ENCODE results near the gene STPG4. TPM values are rescaled to one million over a fixed set of nuclear protein-coding genes. Genes with fewer than 3 reads are reported as not detected.

The STPG4 gene
- polyA plus RNA-seq, 1 of the 3 experiments (the other 2 are of a cell fraction), result 0.20 TPM

DNA sequence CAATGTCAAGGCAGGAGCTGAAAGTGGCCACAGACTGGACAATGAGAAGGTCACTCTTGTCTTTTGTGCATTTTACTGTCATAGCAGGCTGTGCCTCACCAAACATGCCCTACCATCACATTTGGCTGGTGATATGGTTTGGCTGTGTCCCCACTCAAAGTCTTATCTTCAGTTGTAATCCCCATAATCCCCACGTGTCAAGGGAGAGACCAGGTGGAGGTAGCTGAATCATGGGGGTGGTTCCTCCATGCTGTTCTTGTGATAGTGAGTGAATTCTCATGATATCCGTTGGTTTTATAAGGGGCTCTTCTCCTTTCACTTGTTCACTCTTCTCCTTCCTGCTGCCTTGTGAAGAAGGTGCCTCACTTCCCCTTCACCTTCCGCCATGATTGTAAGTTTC lies 49.6 kb upstream of the STPG4 start:
- DNase-seq, result no peak
- peaks cover 9% of the 10 kb centered on the region for H3F3A ChIP-seq (replicated peaks; ENCODE audit: insufficient read depth)
- H3K4me3 ChIP-seq (ENCODE audit: low read depth in 2 of 2, low read length in 1 of 2), result no peak overlapping the region
- H3K79me2 ChIP-seq (ENCODE audit: insufficient read depth), result no peaks in the 10 kb centered on the region
- no peaks in the 10 kb centered on the region for H3K36me3 ChIP-seq (replicated peaks in 1 of 2; ENCODE audit: control insufficient read depth in 1 of 2, insufficient read depth in 2 of 2, low read length in 1 of 2)
- no peak overlapping the region; a peak in 1 of 4 replicates for H3K27ac ChIP-seq (ENCODE audit: low read depth in 2 of 2, low read length in 1 of 2)
- H3K9me3 ChIP-seq, result no peaks in the 10 kb centered on the region
- no peaks in the 10 kb centered on the region for H3K27me3 ChIP-seq (ENCODE audit: insufficient read depth)
- ChIA-PET CTCF (interaction anchor here (1.2 to 2.1 kb wide), 3 partner anchors 9 to 119 kb away, joined by 3 to 11 read pairs (median 7); no protein-coding TSS in a partner anchor), POLR2A (no interaction called here)
- no peaks in the 10 kb centered on the region for H3K9me2 ChIP-seq
- no peak overlapping the region for H2AFZ ChIP-seq (ENCODE audit: low read depth)
- no peaks in the 10 kb centered on the region for H4K20me1 ChIP-seq (ENCODE audit: insufficient read depth)
- TF ChIP-seq FOSL2 (IDR thresholded peaks at IDR 0.05; ENCODE audit: borderline replicate concordance, low read depth) (no peak), TEAD4 (IDR thresholded peaks at IDR 0.05; ENCODE audit: borderline replicate concordance, insufficient read depth) (no peak), RFX5 (IDR thresholded peaks at IDR 0.05; ENCODE audit: low read length) (no peak), EZH2phosphoT487 (IDR thresholded peaks at IDR 0.05; ENCODE audit: borderline replicate concordance, low read depth) (no peak), YY1 (IDR thresholded peaks at IDR 0.05; ENCODE audit: low read depth) (no peak), JUND (IDR thresholded peaks at IDR 0.05) (no peak), TAF1 (IDR thresholded peaks at IDR 0.05; ENCODE audit: borderline replicate concordance, low read depth, low read length) (no peak), FOXM1 (IDR thresholded peaks at IDR 0.05; ENCODE audit: low read depth) (no peak)
- TF ChIP-seq, protein P1, sequence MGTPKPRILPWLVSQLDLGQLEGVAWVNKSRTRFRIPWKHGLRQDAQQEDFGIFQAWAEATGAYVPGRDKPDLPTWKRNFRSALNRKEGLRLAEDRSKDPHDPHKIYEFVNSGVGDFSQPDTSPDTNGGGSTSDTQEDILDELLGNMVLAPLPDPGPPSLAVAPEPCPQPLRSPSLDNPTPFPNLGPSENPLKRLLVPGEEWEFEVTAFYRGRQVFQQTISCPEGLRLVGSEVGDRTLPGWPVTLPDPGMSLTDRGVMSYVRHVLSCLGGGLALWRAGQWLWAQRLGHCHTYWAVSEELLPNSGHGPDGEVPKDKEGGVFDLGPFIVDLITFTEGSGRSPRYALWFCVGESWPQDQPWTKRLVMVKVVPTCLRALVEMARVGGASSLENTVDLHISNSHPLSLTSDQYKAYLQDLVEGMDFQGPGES (IDR thresholded peaks at IDR 0.05; ENCODE audit: low read depth, low read length), result no peak
- TF ChIP-seq, protein P2, sequence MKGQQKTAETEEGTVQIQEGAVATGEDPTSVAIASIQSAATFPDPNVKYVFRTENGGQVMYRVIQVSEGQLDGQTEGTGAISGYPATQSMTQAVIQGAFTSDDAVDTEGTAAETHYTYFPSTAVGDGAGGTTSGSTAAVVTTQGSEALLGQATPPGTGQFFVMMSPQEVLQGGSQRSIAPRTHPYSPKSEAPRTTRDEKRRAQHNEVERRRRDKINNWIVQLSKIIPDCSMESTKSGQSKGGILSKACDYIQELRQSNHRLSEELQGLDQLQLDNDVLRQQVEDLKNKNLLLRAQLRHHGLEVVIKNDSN (IDR thresholded peaks at IDR 0.05; ENCODE audit: borderline replicate concordance, low read depth), result no peak
- TF ChIP-seq, protein P3, sequence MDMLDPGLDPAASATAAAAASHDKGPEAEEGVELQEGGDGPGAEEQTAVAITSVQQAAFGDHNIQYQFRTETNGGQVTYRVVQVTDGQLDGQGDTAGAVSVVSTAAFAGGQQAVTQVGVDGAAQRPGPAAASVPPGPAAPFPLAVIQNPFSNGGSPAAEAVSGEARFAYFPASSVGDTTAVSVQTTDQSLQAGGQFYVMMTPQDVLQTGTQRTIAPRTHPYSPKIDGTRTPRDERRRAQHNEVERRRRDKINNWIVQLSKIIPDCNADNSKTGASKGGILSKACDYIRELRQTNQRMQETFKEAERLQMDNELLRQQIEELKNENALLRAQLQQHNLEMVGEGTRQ (IDR thresholded peaks at IDR 0.05; ENCODE audit: borderline replicate concordance, low read depth, low read length), result no peak
- TF ChIP-seq, protein P4, sequence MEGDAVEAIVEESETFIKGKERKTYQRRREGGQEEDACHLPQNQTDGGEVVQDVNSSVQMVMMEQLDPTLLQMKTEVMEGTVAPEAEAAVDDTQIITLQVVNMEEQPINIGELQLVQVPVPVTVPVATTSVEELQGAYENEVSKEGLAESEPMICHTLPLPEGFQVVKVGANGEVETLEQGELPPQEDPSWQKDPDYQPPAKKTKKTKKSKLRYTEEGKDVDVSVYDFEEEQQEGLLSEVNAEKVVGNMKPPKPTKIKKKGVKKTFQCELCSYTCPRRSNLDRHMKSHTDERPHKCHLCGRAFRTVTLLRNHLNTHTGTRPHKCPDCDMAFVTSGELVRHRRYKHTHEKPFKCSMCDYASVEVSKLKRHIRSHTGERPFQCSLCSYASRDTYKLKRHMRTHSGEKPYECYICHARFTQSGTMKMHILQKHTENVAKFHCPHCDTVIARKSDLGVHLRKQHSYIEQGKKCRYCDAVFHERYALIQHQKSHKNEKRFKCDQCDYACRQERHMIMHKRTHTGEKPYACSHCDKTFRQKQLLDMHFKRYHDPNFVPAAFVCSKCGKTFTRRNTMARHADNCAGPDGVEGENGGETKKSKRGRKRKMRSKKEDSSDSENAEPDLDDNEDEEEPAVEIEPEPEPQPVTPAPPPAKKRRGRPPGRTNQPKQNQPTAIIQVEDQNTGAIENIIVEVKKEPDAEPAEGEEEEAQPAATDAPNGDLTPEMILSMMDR (IDR thresholded peaks at IDR 0.05), result no peak
- no peak overlapping the region for H3K4me2 ChIP-seq
- H3K9ac ChIP-seq, result no peak overlapping the region
- H3K4me1 ChIP-seq (ENCODE audit: control insufficient read depth in 1 of 2, insufficient read depth in 2 of 2, low read depth in 1 of 2, low read length in 1 of 2), result peaks cover 13 to 27% of the 10 kb centered on the region in 2 experiments; a peak in 3 of 4 replicates
- WGBS (ENCODE audit: low lambda C conversion rate), result 85% methylated on average over 3 of the region's 3 CpGs

DNA sequence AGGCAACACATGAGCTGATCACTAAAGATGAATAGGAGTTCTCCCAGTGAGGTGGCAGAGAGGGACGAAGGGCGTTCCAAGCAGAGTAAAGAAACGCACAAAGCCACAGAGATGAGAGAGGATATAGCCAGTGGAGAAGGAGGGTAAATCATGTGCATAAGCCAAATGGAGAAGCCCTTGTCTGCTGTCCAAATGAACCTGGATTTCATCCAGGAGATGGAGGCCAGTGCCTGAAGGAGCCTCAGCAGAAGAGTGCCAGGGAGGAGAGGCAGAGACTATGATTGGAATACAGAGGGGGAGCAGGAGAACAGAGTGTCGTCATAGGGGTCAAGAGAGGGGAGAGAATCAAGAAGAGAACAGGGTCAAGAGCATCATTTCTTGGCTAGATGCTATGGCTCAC lies 48.9 kb upstream of the STPG4 start:
- no peaks in the 10 kb centered on the region for H3K79me2 ChIP-seq (ENCODE audit: insufficient read depth)
- no peak overlapping the region for H2AFZ ChIP-seq (ENCODE audit: low read depth)
- H3K4me2 ChIP-seq, result no peak overlapping the region
- DNase-seq, result no peak
- H3F3A ChIP-seq (replicated peaks; ENCODE audit: insufficient read depth), result peaks cover 13% of the 10 kb centered on the region
- no peak overlapping the region for H3K27ac ChIP-seq (ENCODE audit: low read depth in 2 of 2, low read length in 1 of 2)
- POLR2A ChIA-PET, result no interaction called here
- no peak overlapping the region for H3K9ac ChIP-seq
- no peaks in the 10 kb centered on the region for H3K9me3 ChIP-seq
- TF ChIP-seq EP300 (IDR thresholded peaks at IDR 0.05; ENCODE audit: borderline replicate concordance in 1 of 2, low read depth in 1 of 2, low read length in 1 of 2) (no peak), TEAD4 (IDR thresholded peaks at IDR 0.05; ENCODE audit: borderline replicate concordance, insufficient read depth) (no peak), ELF1 (IDR thresholded peaks at IDR 0.05) (no peak), YY1 (IDR thresholded peaks at IDR 0.05; ENCODE audit: low read depth) (no peak), GATA2 (CRISPR knock-in tag; IDR thresholded peaks at IDR 0.05) (no peak), CHD2 (IDR thresholded peaks at IDR 0.05; ENCODE audit: low read length, partially characterized antibody) (no peak), JUND (IDR thresholded peaks at IDR 0.05) (no peak), TAF1 (IDR thresholded peaks at IDR 0.05; ENCODE audit: borderline replicate concordance, low read depth, low read length) (no peak), POLR2AphosphoS5 (IDR thresholded peaks at IDR 0.05; ENCODE audit: low read depth, low read length) (no peak), NFIC (IDR thresholded peaks at IDR 0.05; ENCODE audit: borderline replicate concordance) (no peak), RAD21 (IDR thresholded peaks at IDR 0.05; ENCODE audit: low read length) (no peak), EZH2phosphoT487 (IDR thresholded peaks at IDR 0.05; ENCODE audit: borderline replicate concordance, low read depth) (no peak), SIN3A (IDR thresholded peaks at IDR 0.05; ENCODE audit: borderline replicate concordance, low read depth, low read length) (no peak), FOXJ3 (CRISPR knock-in tag; IDR thresholded peaks at IDR 0.05) (no peak)
- TF ChIP-seq, protein P5, sequence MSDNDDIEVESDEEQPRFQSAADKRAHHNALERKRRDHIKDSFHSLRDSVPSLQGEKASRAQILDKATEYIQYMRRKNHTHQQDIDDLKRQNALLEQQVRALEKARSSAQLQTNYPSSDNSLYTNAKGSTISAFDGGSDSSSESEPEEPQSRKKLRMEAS (IDR thresholded peaks at IDR 0.05; ENCODE audit: low read depth), result no peak
- TF ChIP-seq, protein P1 (IDR thresholded peaks at IDR 0.05; ENCODE audit: low read depth, low read length), result no peak
- CTCF ChIA-PET, result interaction anchor here (1.2 to 2.1 kb wide), 3 partner anchors 8 to 120 kb away, joined by 3 to 11 read pairs (median 7); no protein-coding TSS in a partner anchor
- 92% methylated on average over 4 of the region's 4 CpGs for WGBS (ENCODE audit: low lambda C conversion rate)
- no peaks in the 10 kb centered on the region for H3K27me3 ChIP-seq (ENCODE audit: insufficient read depth)
- no peaks in the 10 kb centered on the region for H3K36me3 ChIP-seq (replicated peaks in 1 of 2; ENCODE audit: control insufficient read depth in 1 of 2, insufficient read depth in 2 of 2, low read length in 1 of 2)
- H4K20me1 ChIP-seq (ENCODE audit: insufficient read depth), result no peaks in the 10 kb centered on the region
- peaks cover 17 to 33% of the 10 kb centered on the region in 2 experiments for H3K4me1 ChIP-seq (ENCODE audit: control insufficient read depth in 1 of 2, insufficient read depth in 2 of 2, low read depth in 1 of 2, low read length in 1 of 2)
- no peak overlapping the region for H3K4me3 ChIP-seq (ENCODE audit: low read depth in 2 of 2, low read length in 1 of 2)
- no peaks in the 10 kb centered on the region for H3K9me2 ChIP-seq

Data from SK-N-SH (cell line).